BE2C (cell line): ENCODE data around the gene PTPRN2.

ENCODE experiments used
- DNase-seq: peaks from one replicate; pipeline ENCODE4 v3.0.0-alpha.2; 2020
- H3K27me3 ChIP-seq: fragments of 250-450 bp; sonication (Bioruptor Pico); 2 replicates; pipeline ENCODE4 v1.5.1; 2020; ENCODE audit warnings: mild to moderate bottlenecking
- H3K36me3 ChIP-seq: fragments of 250-450 bp; sonication (Bioruptor Pico); 2 replicates; pipeline ENCODE4 v1.5.1; 2020; ENCODE audit warnings: mild to moderate bottlenecking
- H3K4me1 ChIP-seq: fragments of 250-450 bp; sonication (Bioruptor Pico); 2 replicates; pipeline ENCODE4 v1.5.1; 2020
- H3K4me3 ChIP-seq: 2 replicates; pipeline ENCODE4 v1.5.1; 2011; ENCODE audit warnings: low read depth, low read length
- H3K9me3 ChIP-seq: fragments of 250-450 bp; sonication (Bioruptor Pico); 2 replicates; pipeline ENCODE4 v1.5.1; 2020
- TF ChIP-seq, protein P1 (sequence below): IDR thresholded peaks from 2 replicates; pipeline ENCODE4 v1.5.1; 2012; ENCODE audit warnings: mild to moderate bottlenecking, low read depth, low read length

Gene PTPRN2

GRCh38 chr7:158375034-158375433 is 212.6 kb downstream of the PTPRN2 start:
- DNase-seq = no peak
- Histone ChIP-seq H3K9me3 (no peaks in the 10 kb centered on the region), H3K27me3 (no peaks in the 10 kb centered on the region), H3K4me1 (no peaks in the 10 kb centered on the region), H3K36me3 (no peaks in the 10 kb centered on the region), H3K4me3 (no peak overlapping the region)
- TF ChIP-seq, protein P1, sequence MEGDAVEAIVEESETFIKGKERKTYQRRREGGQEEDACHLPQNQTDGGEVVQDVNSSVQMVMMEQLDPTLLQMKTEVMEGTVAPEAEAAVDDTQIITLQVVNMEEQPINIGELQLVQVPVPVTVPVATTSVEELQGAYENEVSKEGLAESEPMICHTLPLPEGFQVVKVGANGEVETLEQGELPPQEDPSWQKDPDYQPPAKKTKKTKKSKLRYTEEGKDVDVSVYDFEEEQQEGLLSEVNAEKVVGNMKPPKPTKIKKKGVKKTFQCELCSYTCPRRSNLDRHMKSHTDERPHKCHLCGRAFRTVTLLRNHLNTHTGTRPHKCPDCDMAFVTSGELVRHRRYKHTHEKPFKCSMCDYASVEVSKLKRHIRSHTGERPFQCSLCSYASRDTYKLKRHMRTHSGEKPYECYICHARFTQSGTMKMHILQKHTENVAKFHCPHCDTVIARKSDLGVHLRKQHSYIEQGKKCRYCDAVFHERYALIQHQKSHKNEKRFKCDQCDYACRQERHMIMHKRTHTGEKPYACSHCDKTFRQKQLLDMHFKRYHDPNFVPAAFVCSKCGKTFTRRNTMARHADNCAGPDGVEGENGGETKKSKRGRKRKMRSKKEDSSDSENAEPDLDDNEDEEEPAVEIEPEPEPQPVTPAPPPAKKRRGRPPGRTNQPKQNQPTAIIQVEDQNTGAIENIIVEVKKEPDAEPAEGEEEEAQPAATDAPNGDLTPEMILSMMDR = no peak

- H3K9me3 ChIP-seq = no peaks in the 10 kb centered on the region
- DNase-seq = no peak
- TF ChIP-seq, protein P1 = no peak
- no peak overlapping the region for H3K4me3 ChIP-seq
- no peaks in the 10 kb centered on the region for H3K36me3 ChIP-seq
- H3K4me1 ChIP-seq = no peaks in the 10 kb centered on the region
- H3K27me3 ChIP-seq = no peaks in the 10 kb centered on the region
Observed at GRCh38 chr7:158374586-158374985, 213.0 kb downstream of the PTPRN2 start.

GRCh38 chr7:158374146-158374545 is 213.5 kb downstream of the PTPRN2 start:
- TF ChIP-seq, protein P1 = no peak
- DNase-seq = no peak
- H3K4me1 ChIP-seq = no peaks in the 10 kb centered on the region
- no peaks in the 10 kb centered on the region for H3K36me3 ChIP-seq
- no peak overlapping the region for H3K4me3 ChIP-seq
- H3K9me3 ChIP-seq = no peaks in the 10 kb centered on the region
- H3K27me3 ChIP-seq = no peaks in the 10 kb centered on the region

DNA sequence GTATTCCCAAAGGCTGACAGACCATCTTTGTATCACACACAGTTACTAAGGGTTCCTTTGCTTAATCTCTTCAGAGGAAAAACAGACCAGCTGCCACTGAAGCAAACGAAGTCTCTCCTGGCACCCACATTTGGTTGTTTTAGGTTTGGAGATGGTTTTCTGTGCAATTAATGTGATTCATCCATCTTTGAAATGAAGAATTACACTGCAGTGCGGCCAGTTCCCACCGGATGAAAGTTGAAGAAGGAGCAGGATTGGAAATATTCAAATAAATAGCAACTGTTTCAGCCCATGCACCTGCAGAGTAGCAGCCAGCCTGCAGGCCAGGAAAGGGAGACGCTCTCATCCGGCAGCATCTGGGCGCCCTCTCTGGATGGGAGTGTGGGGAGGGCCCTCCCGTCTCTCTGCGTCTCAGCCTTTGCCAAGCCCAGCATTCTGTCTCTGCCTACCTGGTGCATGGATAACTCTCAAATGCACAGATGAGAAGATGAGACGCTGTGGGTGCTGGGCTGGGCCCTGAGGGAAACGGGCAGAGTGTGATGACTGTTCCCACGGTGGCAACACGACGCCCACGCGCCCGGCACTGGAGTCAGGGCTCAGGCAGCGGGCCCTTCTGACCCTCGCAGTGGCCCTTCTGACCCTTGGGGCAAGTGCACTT is 214.0 kb downstream of the PTPRN2 start:
- Histone ChIP-seq H3K27me3 (no peaks in the 10 kb centered on the region), H3K36me3 (no peaks in the 10 kb centered on the region), H3K9me3 (no peaks in the 10 kb centered on the region), H3K4me3 (no peak overlapping the region), H3K4me1 (no peaks in the 10 kb centered on the region)
- TF ChIP-seq, protein P1 = no peak
- DNase-seq = no peak

GRCh38 chr7:158372400-158373342 is 215.0 kb downstream of the PTPRN2 start:
- peaks cover 4% of the 10 kb centered on the region; the same call in 1 of the 2 replicates for H3K4me1 ChIP-seq
- TF ChIP-seq, protein P1 = no peak
- no peak for DNase-seq
- H3K4me3 ChIP-seq = no peak overlapping the region
- no peaks in the 10 kb centered on the region for H3K27me3 ChIP-seq
- no peaks in the 10 kb centered on the region for H3K9me3 ChIP-seq
- H3K36me3 ChIP-seq = no peaks in the 10 kb centered on the region

DNA sequence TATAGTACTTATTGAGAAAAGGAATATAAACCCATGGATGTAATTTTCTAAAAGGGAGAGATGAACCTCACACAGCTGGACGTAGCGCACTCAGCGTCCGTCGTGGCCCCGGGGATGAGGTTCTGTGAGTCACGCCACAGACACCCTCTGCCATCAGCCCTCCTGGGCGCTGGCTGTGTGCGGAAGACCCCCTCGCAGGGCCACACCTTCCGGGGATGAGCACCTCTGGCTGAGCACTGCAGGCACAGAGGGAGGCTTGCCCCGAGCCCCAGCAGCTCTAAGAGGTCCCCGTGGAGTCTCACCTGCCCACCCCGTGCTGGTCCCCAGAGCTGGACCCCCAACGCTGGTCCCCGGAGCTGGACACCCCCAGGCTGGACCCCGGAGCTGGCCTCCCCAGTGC is 215.8 kb downstream of the PTPRN2 start:
- no peaks in the 10 kb centered on the region for H3K27me3 ChIP-seq
- peaks cover 4% of the 10 kb centered on the region for H3K4me1 ChIP-seq
- H3K36me3 ChIP-seq = no peaks in the 10 kb centered on the region
- TF ChIP-seq, protein P1 = no peak
- H3K4me3 ChIP-seq = no peak overlapping the region
- no peaks in the 10 kb centered on the region for H3K9me3 ChIP-seq
- DNase-seq = no peak
